HG03175 (cell line): ENCODE measurements around the gene ZCRB1.

Source experiments
- ATAC-seq: cut with Tn5 transposase; IDR thresholded peaks from one replicate; pipeline ENCODE4 v1.9.1; 2021; ENCODE audit warnings: mild to moderate bottlenecking, moderate library complexity; ENCODE audit not compliant: unreplicated experiment

ZCRB1 gene

DNA sequence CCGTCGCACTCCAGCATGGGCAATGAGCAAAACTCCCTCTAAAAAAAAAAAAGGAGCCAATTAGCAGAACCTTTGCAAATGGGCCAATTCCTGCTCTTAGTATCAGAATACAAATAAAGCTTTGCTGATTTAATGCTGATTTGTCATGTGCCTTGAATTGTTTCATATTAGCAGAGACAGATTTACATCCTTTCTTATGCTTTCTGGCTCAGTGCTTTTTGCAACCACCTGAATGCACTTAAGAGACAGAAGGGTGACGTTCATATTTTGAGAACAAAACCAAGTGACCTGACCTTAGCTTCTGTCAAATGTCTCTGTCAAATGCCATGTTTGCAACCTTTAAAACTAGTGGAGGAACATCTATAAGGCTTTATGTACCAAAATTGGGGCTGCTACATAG is 44.0 kb downstream of the ZCRB1 start:
- no peak for ATAC-seq

DNA sequence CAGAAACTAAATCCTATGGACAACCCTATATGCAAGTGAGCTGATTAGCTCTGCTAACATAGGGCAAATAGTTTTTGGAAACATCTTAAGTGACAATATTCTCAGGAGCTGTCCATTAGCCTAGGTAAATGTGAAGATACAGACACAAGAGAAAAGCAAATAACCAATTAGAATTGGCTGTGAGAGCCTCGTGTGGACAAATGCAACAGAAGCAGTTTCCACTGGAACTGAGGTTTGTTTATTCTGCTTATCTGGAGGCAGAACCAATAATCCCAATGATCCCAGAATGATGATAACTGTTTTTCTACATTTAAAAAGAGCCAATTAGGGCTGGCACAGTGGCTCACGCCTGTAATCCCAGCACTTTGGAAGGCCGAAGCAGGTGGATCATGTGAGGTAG is 44.6 kb downstream of the ZCRB1 start:
- ATAC-seq: no peak

DNA sequence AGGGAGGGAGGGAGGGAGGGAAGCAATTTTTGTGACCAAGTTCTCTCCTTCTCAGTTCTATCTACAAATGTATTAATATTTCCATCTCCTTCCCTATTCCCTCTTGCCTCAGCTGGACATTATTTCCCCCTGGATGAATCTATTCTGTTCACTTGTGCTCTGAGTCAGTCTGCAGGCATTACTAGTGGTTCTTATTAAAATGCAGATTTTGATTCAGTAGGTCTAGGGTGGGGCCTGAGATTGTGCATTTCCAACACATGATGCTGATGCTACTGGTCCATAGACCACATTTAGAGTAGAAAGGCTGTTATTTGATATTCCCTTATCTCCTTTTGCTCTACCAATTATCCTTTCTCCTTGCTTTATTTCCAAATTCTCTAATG is 47.8 kb downstream of the ZCRB1 start:
- ATAC-seq: no peak

DNA sequence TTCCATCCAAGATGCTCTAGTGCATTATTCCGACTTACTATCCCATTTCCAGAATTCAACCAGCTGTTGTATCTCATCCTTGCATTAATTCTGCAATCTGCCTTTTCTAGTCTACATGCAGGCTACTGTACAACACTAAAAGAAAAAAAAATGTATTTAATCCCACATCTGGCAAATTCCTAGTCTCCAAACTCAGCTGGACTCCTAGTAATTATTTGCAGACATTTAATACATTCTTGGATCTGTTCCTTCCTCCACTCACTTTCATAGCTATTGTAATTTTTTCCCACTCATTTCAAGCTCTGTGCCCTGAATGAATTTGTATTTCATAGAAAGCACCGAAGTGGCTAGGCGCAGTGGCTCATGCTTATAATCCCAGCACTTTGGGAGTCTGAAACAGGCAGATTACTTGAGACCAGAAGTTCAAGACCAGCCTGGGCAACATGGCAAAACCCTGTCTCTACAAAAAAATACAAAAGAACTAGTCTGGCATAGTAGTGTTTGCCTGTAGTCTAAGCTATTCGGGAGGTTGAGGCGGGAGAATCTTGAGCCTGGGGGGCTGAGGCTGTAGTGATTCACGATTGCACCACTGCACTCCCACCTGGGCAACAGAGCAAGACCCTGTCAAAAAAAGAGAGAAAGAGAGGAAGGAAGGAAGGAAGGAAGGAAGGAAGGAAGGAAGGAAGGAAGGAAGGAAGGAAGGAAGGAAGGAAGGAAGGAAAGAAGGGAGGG is 48.3 kb downstream of the ZCRB1 start:
- no peak for ATAC-seq

DNA sequence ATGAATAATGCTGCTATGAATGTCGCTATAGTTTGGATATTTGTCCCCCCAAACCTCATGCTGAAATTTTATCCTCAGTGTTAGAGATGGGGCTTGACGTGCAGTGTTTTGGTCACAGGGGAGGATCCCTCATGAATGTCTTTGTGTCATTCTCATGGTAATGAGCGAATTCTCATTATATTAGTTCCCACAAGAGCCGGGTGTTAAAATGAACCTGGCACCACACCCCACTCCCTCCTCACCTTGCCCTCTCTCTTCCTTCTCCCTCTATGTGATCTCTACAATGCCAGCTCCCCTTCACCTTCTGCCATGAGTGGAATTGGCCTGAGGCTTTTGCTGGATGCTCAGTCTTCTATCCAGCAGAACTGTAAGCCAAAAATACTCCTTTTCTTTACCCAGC is 50.4 kb downstream of the ZCRB1 start:
- ATAC-seq: no peak

DNA sequence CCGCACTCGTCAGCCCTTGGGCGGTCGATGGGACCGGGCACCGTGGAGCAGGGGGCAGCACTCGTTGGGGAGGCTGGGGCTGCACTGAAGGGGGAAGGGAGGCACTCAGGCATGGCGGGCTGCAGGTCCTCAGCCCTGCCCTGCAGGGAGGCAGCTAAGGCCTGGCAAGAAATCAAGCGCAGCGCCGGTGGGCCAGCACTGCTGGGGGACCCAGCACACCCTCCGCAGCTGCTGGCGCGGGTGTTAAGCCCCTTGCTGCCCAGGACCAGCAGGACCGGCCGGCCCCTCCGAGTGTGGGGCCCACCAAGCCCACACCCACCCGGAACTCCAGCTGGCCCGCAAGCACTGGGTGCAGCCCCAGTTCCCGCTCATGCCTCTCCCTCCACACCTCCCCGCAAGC is 52.2 kb downstream of the ZCRB1 start:
- ATAC-seq: no peak

DNA sequence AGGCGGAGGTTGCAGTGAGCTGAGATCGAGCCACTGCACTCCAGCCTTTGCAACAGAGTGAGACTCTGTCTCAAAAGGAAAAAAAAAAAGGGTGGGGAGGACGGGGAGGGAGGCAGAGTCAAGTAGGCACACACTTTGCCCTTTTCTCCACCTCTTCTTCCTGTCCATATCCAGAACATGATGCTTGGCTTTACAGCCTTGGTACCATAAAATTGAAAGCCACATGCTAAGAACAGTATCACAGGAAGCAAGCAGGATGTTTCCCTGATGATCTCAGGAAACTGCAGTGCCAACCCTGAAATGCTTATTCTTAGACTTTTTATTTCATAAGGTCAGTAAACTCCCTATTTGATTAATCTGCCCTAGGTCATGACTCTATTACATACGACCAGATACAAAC is 55.3 kb downstream of the ZCRB1 start:
- ATAC-seq: no peak

DNA sequence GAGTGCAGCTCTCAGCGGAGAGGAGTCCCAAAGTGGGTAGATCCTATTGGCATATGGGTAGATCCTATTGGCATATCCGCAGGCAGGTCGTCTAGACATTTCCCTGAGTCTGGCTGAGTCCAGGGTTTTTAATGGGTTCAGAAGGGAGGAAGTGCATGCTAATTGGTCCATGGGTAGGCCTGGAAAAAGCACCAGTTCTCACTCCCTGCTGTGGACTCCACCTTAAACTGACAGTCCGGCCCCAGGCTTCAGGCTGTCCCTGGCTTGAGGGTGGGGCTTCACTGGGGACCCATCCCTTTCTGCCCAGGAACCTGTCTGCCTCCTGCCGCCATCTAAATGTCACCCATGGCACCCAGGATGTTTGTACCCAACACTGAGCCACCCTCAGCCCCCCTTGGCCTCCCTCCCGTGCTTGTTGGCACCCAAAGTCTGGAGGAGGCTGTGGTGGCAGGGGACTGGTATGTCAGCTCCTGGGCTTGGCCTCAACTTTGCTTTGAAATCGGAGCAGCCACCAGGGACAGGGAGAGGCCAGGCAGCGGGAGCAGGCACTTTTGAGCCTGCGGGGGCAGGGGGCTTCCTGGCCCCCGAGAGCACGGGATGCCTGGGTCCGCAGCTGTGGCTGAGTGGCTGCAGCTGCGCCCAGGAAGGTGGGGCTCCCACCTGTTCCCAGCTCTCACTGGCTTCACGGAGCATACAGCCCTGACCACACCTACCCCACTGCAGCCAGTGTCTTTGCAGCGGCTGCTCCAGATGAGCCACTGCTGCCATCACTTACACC is 58.3 kb downstream of the ZCRB1 start:
- no peak for ATAC-seq

DNA sequence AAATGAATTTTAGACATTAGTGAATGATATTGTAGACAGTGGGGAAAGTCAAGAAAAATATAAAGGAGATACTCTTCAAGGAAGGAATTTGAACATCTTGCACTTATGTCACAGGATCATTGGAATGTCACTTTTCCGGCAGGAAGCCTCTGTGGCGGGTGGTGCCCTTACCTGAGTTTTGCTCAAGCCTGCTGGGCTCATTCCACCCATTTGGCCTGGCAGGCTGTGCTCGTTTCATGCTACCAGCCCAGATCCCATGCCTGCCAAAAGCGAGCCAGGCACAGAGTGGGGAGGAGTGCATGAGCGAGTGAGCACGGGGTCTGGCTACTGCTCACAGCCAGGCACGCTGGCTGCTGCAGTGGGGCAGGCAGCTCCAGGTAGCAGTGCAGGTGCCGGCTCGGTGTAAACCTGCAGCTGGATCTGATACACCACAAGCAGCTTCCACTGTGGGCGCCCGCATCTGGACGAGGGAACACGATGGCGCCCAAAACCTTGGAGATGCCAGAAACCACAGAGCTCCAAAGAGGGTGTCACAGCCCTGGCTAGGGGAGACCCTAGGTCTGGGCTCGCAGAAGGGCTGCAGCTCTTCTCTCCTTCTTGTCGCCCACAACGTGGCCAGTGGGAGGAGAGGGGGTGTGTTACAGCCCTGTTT is 59.2 kb downstream of the ZCRB1 start:
- no peak for ATAC-seq

DNA sequence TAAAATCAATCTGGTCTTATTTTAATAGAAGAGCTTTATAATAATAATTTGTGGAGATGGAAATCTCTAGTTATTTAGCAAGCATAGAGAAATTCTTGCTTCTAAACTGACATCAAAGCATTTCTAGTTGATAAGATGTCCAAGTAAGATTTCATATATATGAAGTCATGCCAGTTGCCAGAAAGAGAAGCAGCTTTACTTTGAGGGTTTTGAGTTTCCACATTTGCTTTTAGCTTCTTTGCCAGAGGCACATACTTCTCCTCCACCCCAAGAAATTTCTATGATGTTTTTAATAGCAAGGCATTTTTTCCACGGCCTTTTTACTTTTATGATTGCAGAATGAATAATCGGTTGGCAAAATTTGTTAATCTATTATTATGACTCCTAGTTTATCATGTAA is 63.6 kb downstream of the ZCRB1 start:
- no peak for ATAC-seq
